HepG2 (cell line): ENCODE data around the gene PSMB4. TPM values are rescaled to one million over a fixed set of nuclear protein-coding genes. Genes with fewer than 3 reads are reported as not detected.

Source experiments
- ATAC-seq: fragments of 200-7000 bp; cut with Tn5 transposase; 3 replicates; pipeline ENCODE4 v1.9.1; 2020; ENCODE audit warnings: mild to moderate bottlenecking, moderate library complexity
- BruUV-seq: library from RNA; stranded (reverse); fragments of 400-500 nt; replicated peaks from 2 replicates; lab custom pipeline; 2021; lab: Mats Ljungman, UMichigan
- CTCF ChIA-PET: fragments of 300-600 bp; formaldehyde crosslinking; extraction: SDS; loops from one replicate; lab custom pipeline; 2021; ENCODE audit warnings: low total read pairs, inconsistent platforms, low intra/inter-chr PET ratio; lab: Yijun Ruan, JAX
- POLR2A ChIA-PET: fragments of 350-600 bp; sonication (Branson Sonifier 250); formaldehyde crosslinking; loops from one replicate; lab custom pipeline; 2020; ENCODE audit warnings: antibody characterized with exemption, inconsistent platforms; lab: Yijun Ruan, JAX
- DNase-seq: peaks from one replicate; pipeline ENCODE4 v3.0.0-alpha.2; 2015; ENCODE audit warnings: low spot score
- FAIRE-seq: peaks from 3 replicates; lab custom pipeline; 2011; peaks lifted over from hg19 to GRCh38; lab: Jason Lieb, UNC
- H2AFZ ChIP-seq: one replicate; pipeline ENCODE4 v1.6.1; 2011; ENCODE audit warnings: low read length, inconsistent platforms
- H3K27ac ChIP-seq: fragments of 300-600 bp; 3 replicates; pipeline ENCODE4 v1.8.0; 2011; ENCODE audit warnings: mixed run types, mild to moderate bottlenecking, mixed read lengths, low read length, inconsistent platforms; ENCODE audit not compliant: insufficient read depth; ENCODE audit errors: extremely low read length
- H3K27me3 ChIP-seq, 2 experiments: fragments of 200-600 bp in 1 of 2; 2 replicates in 1 of 2; 3 replicates in 1 of 2; pipeline versions ENCODE4 v1.6.0 to v1.8.0; 2011; ENCODE audit warnings: low read length in 2 of 2, mild to moderate bottlenecking in 2 of 2, moderate library complexity in 2 of 2, inconsistent platforms in 1 of 2; ENCODE audit not compliant: insufficient read depth in 2 of 2, control insufficient read depth in 1 of 2
- H3K36me3 ChIP-seq, 2 experiments: fragments of 200-600 bp in 1 of 2; replicated peaks in 1 of 2; 2 replicates in 1 of 2; 3 replicates in 1 of 2; pipeline versions ENCODE4 v1.5.1 to v1.8.0; 2011; ENCODE audit warnings: low read length in 2 of 2, inconsistent platforms in 1 of 2; ENCODE audit not compliant: insufficient read depth in 2 of 2, control insufficient read depth in 1 of 2
- H3K4me1 ChIP-seq: 2 replicates; pipeline ENCODE4 v1.5.1; 2012; ENCODE audit warnings: low read length, inconsistent platforms; ENCODE audit not compliant: insufficient read depth
- H3K4me2 ChIP-seq: 2 replicates; pipeline ENCODE4 v1.6.0; 2011; ENCODE audit warnings: low read depth, low read length, inconsistent platforms
- H3K4me3 ChIP-seq, 3 experiments: fragments of 200-600 bp in 1 of 3; sonication (generic), shearing (Covaris generic) in 1 of 3; replicated peaks in 1 of 3; 2 replicates each; pipeline ENCODE4 v1.5.1; 2011 to 2016; ENCODE audit warnings: low read length in 3 of 3, inconsistent platforms in 2 of 3, low read depth in 2 of 3, mild to moderate bottlenecking in 2 of 3, control low read depth in 1 of 3, mixed read lengths in 1 of 3; ENCODE audit not compliant: insufficient read depth in 1 of 3
- H3K79me2 ChIP-seq: one replicate; pipeline ENCODE4 v1.6.1; 2011; ENCODE audit warnings: low read length, inconsistent platforms; ENCODE audit not compliant: insufficient read depth
- H3K9ac ChIP-seq: 2 replicates; pipeline ENCODE4 v1.6.0; 2011; ENCODE audit warnings: mild to moderate bottlenecking, low read depth, low read length, inconsistent platforms; ENCODE audit not compliant: insufficient read depth
- H3K9me3 ChIP-seq: 2 replicates; pipeline ENCODE4 v1.5.1; 2012; ENCODE audit warnings: mild to moderate bottlenecking, low read length
- H4K20me1 ChIP-seq: 2 replicates; pipeline ENCODE4 v1.6.0; 2011; ENCODE audit warnings: inconsistent platforms, mild to moderate bottlenecking, low read length, moderate library complexity; ENCODE audit not compliant: insufficient read depth
- DMTF1 ChIP-seq: sonication (generic); formaldehyde crosslinking; IDR thresholded peaks from 2 replicates; pipeline ENCODE4 v1.4.0; 2020; ENCODE audit warnings: mild to moderate bottlenecking, missing genetic modification reagents
- JARID2 ChIP-seq: sonication (generic); formaldehyde crosslinking; IDR thresholded peaks from 2 replicates; pipeline ENCODE4 v1.8.1; 2023; ENCODE audit warnings: missing genetic modification reagents, inconsistent platforms; ENCODE audit not compliant: insufficient replicate concordance
- MLLT10 ChIP-seq: sonication (generic); formaldehyde crosslinking; IDR thresholded peaks from 2 replicates; pipeline ENCODE4 v1.4.0; 2020; ENCODE audit warnings: missing genetic modification reagents
- NFAT5 ChIP-seq: sonication (generic); formaldehyde crosslinking; IDR thresholded peaks from 2 replicates; pipeline ENCODE4 v1.4.0; 2020; ENCODE audit warnings: missing genetic modification reagents
- SALL2 ChIP-seq: sonication (generic); formaldehyde crosslinking; IDR thresholded peaks from 2 replicates; pipeline ENCODE4 v1.8.1; 2023; ENCODE audit warnings: mild to moderate bottlenecking, missing genetic modification reagents, inconsistent platforms
- SRF ChIP-seq: IDR thresholded peaks from 2 replicates; pipeline ENCODE4 v1.6.1; 2011; ENCODE audit warnings: mild to moderate bottlenecking, low read depth, low read length, moderate library complexity
- YY1 ChIP-seq: IDR thresholded peaks from 2 replicates; pipeline ENCODE4 v1.6.1; 2011; ENCODE audit warnings: low read length, low read depth, moderate library complexity, mild to moderate bottlenecking; ENCODE audit not compliant: insufficient read depth, insufficient replicate concordance
- ZHX1 ChIP-seq: sonication (generic); formaldehyde crosslinking; IDR thresholded peaks from 2 replicates; pipeline ENCODE4 v1.8.1; 2022; ENCODE audit warnings: low read depth, mild to moderate bottlenecking, missing genetic modification reagents
- ZNF18 ChIP-seq: sonication (generic); formaldehyde crosslinking; IDR thresholded peaks from 2 replicates; pipeline ENCODE4 v1.8.0; 2022; ENCODE audit warnings: mild to moderate bottlenecking, missing genetic modification reagents; ENCODE audit not compliant: insufficient replicate concordance
- ZNF274 ChIP-seq: sonication (generic); formaldehyde crosslinking; IDR thresholded peaks from 2 replicates; pipeline ENCODE4 v1.5.1; 2020; ENCODE audit warnings: mild to moderate bottlenecking, missing genetic modification reagents
- ZSCAN5A ChIP-seq: sonication (generic); formaldehyde crosslinking; IDR thresholded peaks from 2 replicates; pipeline ENCODE4 v1.8.0; 2022; ENCODE audit warnings: mild to moderate bottlenecking, missing genetic modification reagents, borderline replicate concordance
- WGBS: methylation state at CpG from one replicate; pipeline ENCODE4 v1.1.6; 2017; ENCODE audit warnings: low lambda C conversion rate; 5-methylcytosine and 5-hydroxymethylcytosine counted together
- in situ Hi-C: cut with HindIII; loops from 2 replicates; pipeline ENCODE4 v1.10.0; 2017; ENCODE audit warnings: low pct_unique_long_range_greater_than_20kb; ENCODE audit not compliant: extremely low pct_ligation_motif_present
- intact Hi-C: fragments of 100-400 bp; cut with micrococcal nuclease; formaldehyde crosslinking; loops from one replicate; pipeline ENCODE4 v1.10.0; 2022; ENCODE audit not compliant: unreplicated experiment
- polyA plus RNA-seq, 8 experiments: library from polyadenylated mRNA; depleted of rRNA in 3 of 8; stranded (reverse) in 7 of 8; unstranded in 1 of 8; fragments of >200 nt; fragmentation: Illumina TruSeq in 4 of 8; extraction: Trizol in 4 of 8; gene quantifications; 2 replicates each; pipeline versions ENCODE4 v1.2.1 to v1.2.3, GENCODE V29; 2011 to 2016; ENCODE audit warnings: low read depth in 4 of 8, missing spikeins in 1 of 8, mixed read lengths in 1 of 8; ENCODE audit not compliant: insufficient read depth in 1 of 8
- total RNA-seq, 5 experiments: library from RNA; depleted of rRNA; stranded (reverse); fragments of >200 nt; fragmentation: Illumina TruSeq; extraction: Trizol; gene quantifications; 2 replicates each; pipeline ENCODE4 v1.2.3, GENCODE V29; 2016; ENCODE audit warnings: low read depth in 1 of 5

The PSMB4 gene
- total and polyA plus RNA-seq, 2 of the 13 experiments (the other 11 are each of a cell fraction or from before 2014, with no cell fraction given): 336 to 383 TPM

- TF ChIP-seq ZNF274 (CRISPR knock-in tag) (no peak), NFAT5 (CRISPR knock-in tag) (no peak), ZSCAN5A (CRISPR knock-in tag) (no peak), SRF (no peak), JARID2 (CRISPR knock-in tag) (no peak), ZNF18 (CRISPR knock-in tag) (no peak), MLLT10 (CRISPR knock-in tag) (no peak), ZHX1 (CRISPR knock-in tag) (no peak), DMTF1 (no peak), SALL2 (CRISPR knock-in tag) (no peak), YY1 (no peak)
- Histone ChIP-seq H3K4me2 (no peak overlapping the region), H4K20me1 (no peaks in the 10 kb centered on the region), H3K36me3 (peaks cover 8 to 18% of the 10 kb centered on the region in 2 experiments; a peak in 4 of 5 replicates), H3K79me2 (peaks cover 5% of the 10 kb centered on the region), H3K9me3 (no peaks in the 10 kb centered on the region), H2AFZ (no peak overlapping the region), H3K4me3 (no peak overlapping the region), H3K27ac (no peak overlapping the region), H3K9ac (no peak overlapping the region), H3K27me3 (no peaks in the 10 kb centered on the region; a peak in 1 of 5 replicates), H3K4me1 (peaks cover 38% of the 10 kb centered on the region)
- POLR2A ChIA-PET: no interaction called here
- CTCF ChIA-PET: no interaction called here
- BruUV-seq: no TSS peak
- DNase-seq (no peak), FAIRE-seq (no peak), ATAC-seq (no peak)
- intact Hi-C loops (no loop called here), in situ Hi-C loops (no loop called here)
- 93% methylated on average over 5 of the region's 7 CpGs for WGBS
These were observed 30.1 kb upstream of the PSMB4 start for GRCh38 chr1:151369302-151369610.
